SJCRH30 (cell line): Measurements from ENCODE around the gene ELMOD3. TPM values are rescaled to one million over a fixed set of nuclear protein-coding genes. Genes with fewer than 3 reads are reported as not detected.
"Not testable (repeated sequence)": the region's sequence is repeated elsewhere in the genome, so short reads cannot be mapped to it uniquely, and the experiment has no call there.

Experiments used
- DNase-seq, 2 experiments: peaks; one replicate each; pipeline ENCODE4 v3.0.0-alpha.2; 2015 to 2020
- H3K27ac ChIP-seq: fragments of 250-450 bp; sonication (Bioruptor Pico); 2 replicates; pipeline ENCODE4 v1.5.1; 2020; ENCODE audit warnings: mild to moderate bottlenecking, moderate library complexity
- H3K27me3 ChIP-seq: fragments of 250-450 bp; sonication (Bioruptor Pico); 2 replicates; pipeline ENCODE4 v1.5.1; 2020; ENCODE audit warnings: mild to moderate bottlenecking, moderate library complexity
- H3K36me3 ChIP-seq: fragments of 250-450 bp; sonication (Bioruptor Pico); 2 replicates; pipeline ENCODE4 v1.5.1; 2020; ENCODE audit warnings: mild to moderate bottlenecking, moderate library complexity
- H3K4me1 ChIP-seq: fragments of 250-450 bp; sonication (Bioruptor Pico); 2 replicates; pipeline ENCODE4 v1.5.1; 2020; ENCODE audit warnings: mild to moderate bottlenecking, moderate library complexity
- H3K4me3 ChIP-seq: fragments of 250-450 bp; sonication (Bioruptor Pico); 2 replicates; pipeline ENCODE4 v1.5.1; 2020; ENCODE audit warnings: mild to moderate bottlenecking, moderate library complexity
- H3K9me3 ChIP-seq: fragments of 250-450 bp; sonication (Bioruptor Pico); replicated peaks from 2 replicates; pipeline ENCODE4 v1.5.1; 2020; ENCODE audit warnings: mild to moderate bottlenecking, moderate library complexity
- total RNA-seq: library from RNA; depleted of rRNA; stranded (reverse); fragments of >200 nt; shearing (Covaris generic); gene quantifications from 2 replicates; pipeline ENCODE4 v1.2.3, GENCODE V29; 2014; rRNA removed

ELMOD3 gene
- total RNA-seq, 1 experiment from 2014 or later: 19.3 TPM

DNA sequence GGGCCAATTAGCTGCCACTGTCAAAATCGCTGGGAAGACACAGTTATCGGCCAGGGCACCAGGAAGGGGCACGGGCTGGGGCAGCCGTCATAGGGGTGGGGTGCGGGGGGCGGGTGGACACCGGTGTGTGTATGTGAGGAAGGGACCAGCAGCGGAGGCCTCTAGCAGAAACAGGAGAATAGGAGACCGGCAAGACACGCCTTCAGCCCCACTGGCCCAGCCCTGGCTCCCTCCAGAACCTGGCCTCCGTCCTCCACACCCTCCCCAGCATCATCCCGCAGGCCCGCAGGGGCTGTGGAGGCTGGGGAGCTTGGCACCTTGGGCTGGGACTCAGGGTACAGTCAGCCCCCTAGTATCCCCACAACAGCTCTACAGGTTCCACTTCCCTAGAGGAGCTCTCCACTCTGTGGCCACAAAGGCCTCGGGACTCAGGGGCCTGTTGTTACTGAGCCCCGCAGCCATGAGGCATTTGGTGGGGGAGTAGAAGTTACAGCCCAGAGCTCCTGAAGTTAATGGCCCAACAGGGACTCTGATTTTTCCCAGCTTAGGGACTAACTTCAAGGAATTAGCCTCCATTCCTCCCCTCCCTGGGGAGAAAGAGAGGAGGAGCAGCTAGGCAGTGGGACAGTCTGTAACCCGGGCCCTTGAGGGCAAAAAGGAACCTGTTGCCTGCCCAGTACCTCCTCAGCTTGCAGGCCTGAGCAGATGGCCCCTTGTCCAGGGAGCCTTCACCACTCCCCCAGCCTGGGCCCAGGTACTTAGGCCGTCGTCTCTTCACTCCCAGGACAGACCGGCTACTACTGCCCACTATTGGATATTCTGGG lies 83.8 kb downstream of the ELMOD3 start:
- H3K4me3 ChIP-seq: peak overlapping the region; percentile 65
- no peaks in the 10 kb centered on the region for H3K27me3 ChIP-seq
- H3K27ac ChIP-seq: peak overlapping the region; percentile 94
- H3K9me3 ChIP-seq: no peaks in the 10 kb centered on the region
- no peaks in the 10 kb centered on the region for H3K36me3 ChIP-seq
- peaks cover 33% of the 10 kb centered on the region for H3K4me1 ChIP-seq
- DNase-seq: peak in 1 of 2 experiments; percentile 50

DNA sequence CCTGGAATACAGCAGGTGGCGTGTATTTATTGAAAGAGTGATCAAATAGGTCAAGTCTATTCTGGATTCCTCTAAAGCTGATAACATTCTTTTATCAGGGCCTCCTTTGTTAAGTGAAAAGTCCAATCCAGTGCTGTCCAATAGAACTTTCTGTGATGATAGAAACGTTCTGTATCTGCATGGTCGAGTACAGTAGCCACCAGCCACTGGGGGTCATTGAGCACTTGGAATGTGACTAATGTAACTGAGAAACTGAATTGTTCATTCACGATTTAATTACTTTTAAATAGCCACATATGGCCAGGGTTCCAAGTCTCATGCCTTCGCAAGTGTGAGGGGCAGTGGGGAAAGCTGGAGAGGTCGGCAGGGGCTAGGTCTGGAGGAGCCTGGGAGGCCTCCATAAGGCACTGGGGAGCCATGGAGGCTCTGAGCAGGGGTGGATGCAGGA lies 84.5 kb downstream of the ELMOD3 start:
- Histone ChIP-seq H3K4me3 (no peak overlapping the region), H3K27me3 (no peaks in the 10 kb centered on the region), H3K9me3 (no peaks in the 10 kb centered on the region), H3K36me3 (no peaks in the 10 kb centered on the region), H3K27ac (peak overlapping the region; percentile 94; the same call in 1 of the 2 replicates), H3K4me1 (peaks cover 30% of the 10 kb centered on the region)
- DNase-seq: no peak

DNA sequence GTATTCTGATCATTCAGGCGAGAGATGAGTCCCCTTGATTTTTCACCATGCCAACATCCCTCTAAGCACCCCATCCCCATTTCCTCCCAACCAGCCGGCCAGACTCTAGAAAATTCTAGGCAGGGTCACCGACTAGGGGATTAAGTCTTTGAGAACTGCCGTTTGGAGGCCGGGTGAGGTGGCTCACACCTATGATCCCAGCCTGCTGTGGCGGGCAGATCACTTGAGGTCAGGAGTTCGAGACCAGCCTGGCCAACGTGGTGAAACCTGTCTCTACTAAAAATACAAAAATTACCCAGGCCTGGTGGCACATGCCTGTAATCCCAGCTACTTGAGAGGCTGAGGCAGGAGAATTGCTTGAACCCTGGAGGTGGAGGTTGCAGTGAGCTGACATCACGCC lies 85.0 kb downstream of the ELMOD3 start:
- not testable (repeated sequence) for H3K4me3 ChIP-seq, DNase-seq, H3K27ac ChIP-seq, H3K9me3 ChIP-seq, H3K36me3 ChIP-seq, H3K27me3 ChIP-seq
- peaks cover 25% of the 10 kb centered on the region for H3K4me1 ChIP-seq

DNA sequence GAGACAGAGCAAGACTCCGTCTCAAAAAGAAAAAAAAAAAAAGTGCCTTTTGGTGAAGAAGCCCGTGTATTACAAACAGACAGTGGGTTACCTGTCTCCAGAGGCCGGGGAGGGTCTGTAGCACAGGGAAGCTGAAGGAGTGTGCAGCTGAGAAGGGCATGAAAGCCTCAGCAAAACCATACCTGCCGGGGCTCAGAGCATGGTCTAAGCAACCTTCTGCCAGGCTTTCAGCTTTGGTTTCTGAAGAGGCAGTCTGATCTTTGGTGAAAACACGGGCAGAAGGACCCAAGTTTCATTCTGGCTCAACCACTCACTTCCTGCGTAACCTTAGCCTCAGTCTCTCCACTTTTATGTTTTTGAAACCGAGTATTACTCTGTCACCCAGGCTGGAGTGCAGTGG lies 85.4 kb downstream of the ELMOD3 start:
- H3K9me3 ChIP-seq: no peaks in the 10 kb centered on the region
- H3K4me3 ChIP-seq: no peak overlapping the region
- no peak overlapping the region for H3K27ac ChIP-seq
- no peaks in the 10 kb centered on the region for H3K27me3 ChIP-seq
- H3K4me1 ChIP-seq: peaks cover 23% of the 10 kb centered on the region
- no peak for DNase-seq
- no peaks in the 10 kb centered on the region for H3K36me3 ChIP-seq

DNA sequence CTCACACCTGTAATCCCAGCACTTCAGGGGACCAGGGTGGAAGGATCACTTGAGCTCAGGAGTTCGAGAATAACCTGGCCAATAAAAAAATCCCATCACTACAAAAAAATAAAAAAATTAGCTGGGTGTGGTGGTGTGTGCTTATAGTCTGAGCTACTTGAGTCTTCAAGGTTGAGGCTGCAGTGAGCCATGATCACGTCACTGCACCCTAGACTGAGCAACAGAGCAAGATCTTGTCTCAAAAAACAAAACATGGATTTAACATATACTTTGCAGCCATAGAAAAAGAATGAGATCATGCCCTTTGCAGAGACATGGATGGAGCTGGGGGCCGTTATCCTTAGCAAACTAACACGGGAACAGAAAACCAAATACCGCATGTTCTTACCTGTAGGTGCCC lies 86.2 kb downstream of the ELMOD3 start:
- DNase-seq: no peak
- H3K4me3 ChIP-seq: no peak overlapping the region
- H3K27me3 ChIP-seq: no peaks in the 10 kb centered on the region
- no peaks in the 10 kb centered on the region for H3K36me3 ChIP-seq
- peaks cover 25% of the 10 kb centered on the region for H3K4me1 ChIP-seq
- H3K27ac ChIP-seq: no peak overlapping the region
- H3K9me3 ChIP-seq: no peaks in the 10 kb centered on the region

Other genes starting within 250 kb of the ELMOD3 start
- 8.5 and 9.2 TPM in 2 replicates for gene TCF7L1, start 221.4 kb upstream of the ELMOD3 start, total RNA-seq
- gene TGOLN2, start 26.8 kb upstream of the ELMOD3 start, total RNA-seq: 73.5 and 80.3 TPM in 2 replicates
- 9.3 and 11.0 TPM in 2 replicates for gene RETSAT, start 241 bp upstream of the ELMOD3 start, total RNA-seq
- gene CAPG, start 55.6 kb downstream of the ELMOD3 start, total RNA-seq: 0.43 and 1.1 TPM in 2 replicates
- 0.25 and 0.77 TPM in 2 replicates for gene SH2D6, start 63.9 kb downstream of the ELMOD3 start, total RNA-seq
- gene MAT2A, start 184.4 kb downstream of the ELMOD3 start, total RNA-seq: 218 and 291 TPM in 2 replicates
- 37.0 and 38.9 TPM in 2 replicates for gene GGCX, start 206.7 kb downstream of the ELMOD3 start, total RNA-seq
- gene VAMP8, start 222.8 kb downstream of the ELMOD3 start, total RNA-seq: 51.3 and 54.7 TPM in 2 replicates
- gene VAMP5, start 229.7 kb downstream of the ELMOD3 start, total RNA-seq: not detected in 2 replicates
- 91.1 and 111 TPM in 2 replicates for gene RNF181, start 241.0 kb downstream of the ELMOD3 start, total RNA-seq
- 5.4 and 5.6 TPM in 2 replicates for gene TMEM150A, start 247.9 kb downstream of the ELMOD3 start, total RNA-seq